ENCODE data around the gene FAM83C. TPM values are rescaled to one million over a fixed set of nuclear protein-coding genes. Genes with fewer than 3 reads are reported as not detected.

The FAM83C gene
- polyA plus RNA-seq, 1 of the 3 experiments (the other 2 are of a cell fraction), result not detected

- Histone ChIP-seq H4K20me1 (ENCODE audit: insufficient read depth) (no peaks in the 10 kb centered on the region), H3K27ac (ENCODE audit: low read depth in 2 of 2, low read length in 1 of 2) (peak overlapping the region; percentile 80 to 92), H3K36me3 (replicated peaks in 1 of 2; ENCODE audit: control insufficient read depth in 1 of 2, insufficient read depth in 2 of 2, low read length in 1 of 2) (peaks cover 0 to 7% of the 10 kb centered on the region in 2 experiments), H3K9ac (peak overlapping the region; percentile 65; the same call in 1 of the 2 replicates), H3K27me3 (ENCODE audit: insufficient read depth) (no peaks in the 10 kb centered on the region), H3K4me1 (ENCODE audit: control insufficient read depth in 1 of 2, insufficient read depth in 2 of 2, low read depth in 1 of 2, low read length in 1 of 2) (peaks cover 10 to 33% of the 10 kb centered on the region in 2 experiments), H3K4me3 (ENCODE audit: low read depth in 2 of 2, low read length in 1 of 2) (no peak overlapping the region), H3K79me2 (ENCODE audit: insufficient read depth) (no peaks in the 10 kb centered on the region), H2AFZ (ENCODE audit: low read depth) (no peak overlapping the region), H3K9me3 (no peaks in the 10 kb centered on the region), H3K4me2 (peak overlapping the region; percentile 73), H3K9me2 (no peaks in the 10 kb centered on the region), H3F3A (replicated peaks; ENCODE audit: insufficient read depth) (peaks cover 31% of the 10 kb centered on the region)
- ChIA-PET CTCF (interaction anchor here (0.9 to 2.9 kb wide), 4 partner anchors 14 to 127 kb away, joined by 4 to 13 read pairs (median 10); no protein-coding TSS in a partner anchor), POLR2A (no interaction called here)
- DNase-seq, result no peak
- 70% methylated on average over 3 of the region's 3 CpGs for WGBS (ENCODE audit: low lambda C conversion rate)
- 0 out of 4 replicates have a peak, but pooled peaks of 1 of the 2 experiments have one; percentile 3 for TF ChIP-seq EP300 (IDR thresholded peaks at IDR 0.05; ENCODE audit: borderline replicate concordance in 1 of 2, low read depth in 1 of 2, low read length in 1 of 2)
- TF ChIP-seq FOXM1 (IDR thresholded peaks at IDR 0.05; ENCODE audit: low read depth), result no peak
- no peak for TF ChIP-seq IRF3 (IDR thresholded peaks at IDR 0.05; ENCODE audit: low read depth, low read length)
- no peak for TF ChIP-seq RAD21 (IDR thresholded peaks at IDR 0.05; ENCODE audit: low read length)
- no peak for TF ChIP-seq FOXJ3 (CRISPR knock-in tag; IDR thresholded peaks at IDR 0.05)
- no peak for TF ChIP-seq ELF1 (IDR thresholded peaks at IDR 0.05)
- peak; percentile 33; the same call in 1 of the 2 replicates for TF ChIP-seq PBX3 (IDR thresholded peaks at IDR 0.05)
- no peak for TF ChIP-seq TAF1 (IDR thresholded peaks at IDR 0.05; ENCODE audit: borderline replicate concordance, low read depth, low read length)
- no peak for TF ChIP-seq SIN3A (IDR thresholded peaks at IDR 0.05; ENCODE audit: borderline replicate concordance, low read depth, low read length)
- TF ChIP-seq USF1 (IDR thresholded peaks at IDR 0.05; ENCODE audit: borderline replicate concordance, low read depth), result no peak
- no peak for TF ChIP-seq USF2 (IDR thresholded peaks at IDR 0.05; ENCODE audit: borderline replicate concordance, low read depth, low read length)
- TF ChIP-seq ZBTB33 (IDR thresholded peaks at IDR 0.05; ENCODE audit: borderline replicate concordance, low read depth), result no peak
- no peak for TF ChIP-seq REST (IDR thresholded peaks at IDR 0.05; ENCODE audit: low read depth, low read length)
- no peak for TF ChIP-seq CTCF (IDR thresholded peaks at IDR 0.05)
- TF ChIP-seq RCOR1 (IDR thresholded peaks at IDR 0.05; ENCODE audit: low read length), result no peak
- no peak; the same call in 1 of the 2 replicates for TF ChIP-seq TCF12 (IDR thresholded peaks at IDR 0.05)
- peak; percentile 38; the same call in 1 of the 2 replicates for TF ChIP-seq FOSL2 (IDR thresholded peaks at IDR 0.05; ENCODE audit: borderline replicate concordance, low read depth)
- TF ChIP-seq EZH2phosphoT487 (IDR thresholded peaks at IDR 0.05; ENCODE audit: borderline replicate concordance, low read depth), result no peak
- TF ChIP-seq GABPA (IDR thresholded peaks at IDR 0.05; ENCODE audit: low read depth), result no peak
- no peak for TF ChIP-seq TEAD4 (IDR thresholded peaks at IDR 0.05; ENCODE audit: borderline replicate concordance, insufficient read depth)
Measured at GRCh38 chr20:35320396-35321126, 28.3 kb upstream of the FAM83C start.

Measured in SK-N-SH (cell line).